Measurements from ENCODE around the gene APCDD1L.

DNA sequence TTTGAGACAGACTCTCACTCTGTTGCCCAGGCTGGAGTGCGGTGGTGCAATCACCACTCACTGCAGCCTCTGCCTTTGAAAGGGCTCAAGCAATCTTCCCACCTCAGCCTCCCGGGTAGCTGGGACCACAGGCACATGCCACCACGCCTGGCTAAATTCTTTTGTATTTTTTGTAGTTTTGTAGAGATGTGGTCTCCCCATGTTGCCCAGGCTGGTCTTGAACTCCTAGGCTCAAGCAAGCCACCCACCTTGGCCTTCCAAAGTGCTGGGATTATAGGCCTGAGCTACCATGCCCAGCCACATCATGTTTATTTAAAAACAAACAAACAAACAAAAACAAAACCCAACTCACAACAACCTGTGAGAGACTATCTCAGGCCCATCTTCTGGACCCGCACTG lies 29.7 kb upstream of the APCDD1L start:
- TF ChIP-seq TAF1 (IDR thresholded peaks at IDR 0.05; ENCODE audit: low read depth) (no peak), CTCF (IDR thresholded peaks at IDR 0.05; ENCODE audit: poor library complexity, severe bottlenecking) (no peak), RAD21 (conservative IDR thresholded peaks at IDR 0.05) (no peak), EZH2 (IDR thresholded peaks at IDR 0.05; ENCODE audit: borderline replicate concordance, insufficient read depth, low read length, poor library complexity, severe bottlenecking) (no peak), POLR2AphosphoS5 (IDR thresholded peaks at IDR 0.05) (no peak), EP300 (conservative IDR thresholded peaks at IDR 0.05; ENCODE audit: poor library complexity, severe bottlenecking) (no peak)

All from neural cell (in vitro differentiated cells).